GM18873 (cell line): ENCODE results near the gene OR10G7.

Experiments used
- ATAC-seq: cut with Tn5 transposase; IDR thresholded peaks from one replicate; pipeline ENCODE4 v1.9.1; 2021; ENCODE audit warnings: mild to moderate bottlenecking, moderate library complexity, moderate number of reproducible peaks; ENCODE audit not compliant: unreplicated experiment, low FRiP score

OR10G7 gene, protein sequence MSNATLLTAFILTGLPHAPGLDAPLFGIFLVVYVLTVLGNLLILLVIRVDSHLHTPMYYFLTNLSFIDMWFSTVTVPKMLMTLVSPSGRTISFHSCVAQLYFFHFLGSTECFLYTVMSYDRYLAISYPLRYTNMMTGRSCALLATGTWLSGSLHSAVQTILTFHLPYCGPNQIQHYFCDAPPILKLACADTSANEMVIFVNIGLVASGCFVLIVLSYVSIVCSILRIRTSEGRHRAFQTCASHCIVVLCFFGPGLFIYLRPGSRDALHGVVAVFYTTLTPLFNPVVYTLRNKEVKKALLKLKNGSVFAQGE

DNA sequence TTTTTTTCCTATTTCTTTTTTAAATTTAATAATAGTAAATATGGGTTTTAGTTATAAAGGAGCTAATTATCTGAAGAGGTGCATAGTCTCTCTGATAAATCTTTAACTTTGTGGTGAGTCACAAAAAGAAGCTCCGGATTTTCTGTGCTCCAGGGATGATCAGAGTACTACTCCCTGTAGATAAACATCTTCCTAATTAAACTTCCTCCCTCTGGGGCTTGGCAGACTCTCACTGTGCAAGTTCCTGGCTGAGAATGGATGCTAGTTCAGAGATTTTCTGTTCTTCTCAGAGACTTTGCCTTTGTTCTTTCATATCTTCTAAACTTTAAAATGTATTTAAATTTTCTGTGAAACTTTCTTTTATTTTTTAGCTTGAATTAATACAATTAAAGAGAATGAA, at the start of gene OR10G7:
OR10G7 (minus strand) TSS at position 72 of the 400 bp plus-strand sequence. CDS start 2,324 bp downstream, outside the sequence.
- no peak for ATAC-seq

DNA sequence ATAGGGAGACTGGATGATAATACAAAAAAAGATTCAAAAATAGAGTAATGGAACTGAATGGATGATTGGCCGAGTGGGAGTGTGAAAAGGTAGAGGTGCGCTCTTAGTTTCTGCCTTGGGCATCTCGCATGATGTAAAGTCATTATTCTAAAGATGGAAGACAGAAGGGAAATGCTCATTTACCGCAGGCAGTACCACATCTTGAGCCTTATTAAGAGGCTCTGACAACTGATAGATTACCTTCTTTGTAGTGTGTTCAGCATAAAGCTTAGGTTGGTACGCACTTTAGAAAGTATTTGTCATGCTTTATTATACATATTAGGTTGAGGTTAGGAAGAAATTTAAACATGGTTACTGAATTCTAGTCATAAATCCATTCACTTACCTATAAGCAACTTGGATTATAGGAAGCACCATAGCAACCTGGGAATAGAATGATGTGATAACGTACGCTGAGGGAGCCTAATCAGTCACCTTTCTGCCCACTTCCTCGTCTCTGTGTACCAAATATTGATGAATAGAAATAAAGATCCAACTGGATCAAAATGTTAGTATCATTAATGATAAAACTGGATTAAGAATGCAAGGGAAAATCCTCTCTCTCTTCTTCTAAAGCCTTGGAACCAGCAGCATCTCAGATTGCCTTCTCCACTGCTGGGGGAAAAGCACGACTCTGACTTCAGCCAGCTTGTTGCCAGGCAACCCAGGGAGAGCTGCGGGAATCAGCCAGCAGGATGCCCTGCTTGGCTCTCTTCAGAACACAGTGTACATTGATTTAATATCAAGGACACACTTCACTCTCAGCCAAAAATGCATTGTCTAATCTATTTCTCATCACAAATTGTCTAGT, 45.1 kb upstream of the OR10G7 start:
- no peak for ATAC-seq

DNA sequence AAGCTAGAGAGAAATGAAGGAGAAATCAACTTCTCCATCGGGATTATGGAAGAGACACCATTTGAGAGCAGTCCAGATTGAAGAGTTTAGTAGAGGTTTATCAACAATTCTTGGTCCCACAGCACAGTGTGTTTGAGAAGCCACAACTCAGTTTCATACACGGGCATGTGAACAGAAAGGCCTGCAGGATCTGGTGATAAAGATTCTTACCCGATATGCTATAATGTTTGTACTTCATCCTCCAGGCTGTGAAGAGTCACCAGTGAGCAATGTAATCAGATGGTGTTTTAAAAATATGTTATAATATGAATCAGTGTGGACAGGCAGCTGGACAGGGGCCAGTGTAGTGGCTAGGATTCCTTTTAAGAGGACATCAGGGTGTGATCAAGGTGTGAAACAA, 44.5 kb upstream of the OR10G7 start:
- ATAC-seq, result no peak

DNA sequence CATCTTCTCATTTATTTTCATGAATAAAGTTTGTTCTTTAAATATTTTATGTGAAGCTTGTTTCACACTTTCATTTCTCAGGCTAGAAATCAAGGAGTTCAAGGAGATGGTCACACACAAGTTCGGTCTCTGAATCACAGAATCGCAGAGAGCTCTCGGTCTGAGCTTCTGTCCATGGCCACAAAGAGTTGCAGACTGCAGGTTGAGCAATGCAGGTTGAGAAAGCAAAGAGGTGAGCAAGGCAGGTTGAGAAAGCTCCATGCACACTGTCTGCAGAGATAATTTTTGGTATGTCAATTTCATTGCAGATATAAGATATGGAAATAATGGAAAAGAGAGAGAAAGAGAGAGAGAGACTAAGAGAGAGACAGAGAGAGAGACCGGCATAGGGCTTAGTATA, 41.2 kb upstream of the OR10G7 start:
- ATAC-seq, result no peak

DNA sequence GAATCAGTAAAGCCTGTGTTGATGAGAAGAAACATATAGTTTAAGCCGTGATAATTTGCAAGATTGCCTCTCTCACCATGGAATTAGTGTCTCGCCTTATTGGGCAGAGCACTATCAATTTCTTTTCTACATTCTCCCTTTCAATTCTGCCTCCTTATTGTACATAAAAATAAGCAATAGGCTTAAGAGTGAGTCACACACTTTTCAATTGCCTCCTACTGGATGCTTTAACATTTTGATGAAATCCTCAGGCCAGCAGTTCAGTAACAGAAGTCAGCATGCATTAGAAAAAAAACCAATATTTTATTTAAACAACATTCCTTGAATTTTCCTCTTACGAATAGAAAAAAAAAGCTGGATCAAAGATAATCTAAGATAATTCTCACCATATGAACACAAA, 40.4 kb upstream of the OR10G7 start:
- no peak for ATAC-seq

DNA sequence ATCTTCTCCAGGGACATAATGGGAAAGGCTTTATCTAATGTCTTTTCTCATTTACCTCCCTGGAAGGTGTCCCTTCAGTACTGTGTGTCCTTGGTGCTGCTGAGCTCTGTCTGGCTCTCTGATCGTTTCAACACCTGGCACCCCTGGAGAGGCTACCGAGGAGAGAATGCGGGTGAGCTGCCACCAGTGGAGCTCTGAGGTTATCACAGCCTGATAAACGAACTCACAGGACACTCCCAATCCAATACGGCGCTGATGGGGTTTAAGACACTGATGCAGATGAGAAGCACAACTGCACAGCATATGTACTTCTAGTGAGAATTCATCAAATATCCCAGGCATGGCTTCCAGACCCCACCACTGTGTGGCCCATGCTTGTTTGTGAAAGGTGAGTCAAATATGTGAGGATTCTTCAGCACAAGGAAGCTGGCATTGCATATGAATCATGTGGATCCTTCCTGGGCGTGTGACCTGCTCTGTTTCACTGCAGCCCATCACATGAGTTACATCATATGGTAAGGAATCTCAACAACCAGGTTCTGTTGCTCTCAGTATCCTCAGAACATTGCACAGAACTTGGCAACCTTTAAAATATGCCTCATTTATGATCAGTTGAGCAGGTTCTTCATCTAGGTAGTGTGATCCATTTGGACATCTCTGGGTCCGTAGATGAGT, 39.3 kb upstream of the OR10G7 start:
- ATAC-seq, result no peak

DNA sequence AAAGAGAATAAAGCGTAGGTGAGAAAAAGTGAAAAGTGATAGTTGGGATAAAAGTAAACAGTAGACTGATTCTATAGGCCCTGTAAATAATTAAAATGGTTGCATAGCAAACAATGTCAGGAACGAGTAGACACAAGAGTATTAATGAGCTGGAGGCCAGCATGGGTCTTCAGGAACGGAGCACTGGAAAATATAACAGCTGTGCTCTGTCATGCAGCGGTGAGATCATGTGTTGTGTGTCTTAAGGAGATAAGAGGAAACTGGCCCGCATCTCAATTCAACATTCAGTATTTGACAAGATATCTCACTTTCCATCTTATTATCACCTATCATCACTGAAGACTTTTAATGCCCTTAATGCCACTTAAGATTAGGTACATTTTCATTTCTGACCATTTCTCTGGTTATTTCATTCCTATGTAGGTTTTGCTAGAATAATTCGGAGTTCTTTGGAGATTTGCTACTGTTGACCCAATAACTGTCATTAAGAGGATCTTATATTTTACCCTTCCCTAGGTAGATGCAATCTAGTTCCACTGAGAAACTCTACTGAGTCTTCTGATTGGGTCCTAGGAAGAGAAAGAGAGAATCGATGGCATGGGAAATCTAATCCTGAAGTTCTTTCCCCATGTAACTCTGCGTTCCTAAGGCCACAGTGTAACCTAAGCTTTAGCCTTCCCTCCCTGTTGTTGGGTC, 38.7 kb upstream of the OR10G7 start:
- no peak for ATAC-seq

DNA sequence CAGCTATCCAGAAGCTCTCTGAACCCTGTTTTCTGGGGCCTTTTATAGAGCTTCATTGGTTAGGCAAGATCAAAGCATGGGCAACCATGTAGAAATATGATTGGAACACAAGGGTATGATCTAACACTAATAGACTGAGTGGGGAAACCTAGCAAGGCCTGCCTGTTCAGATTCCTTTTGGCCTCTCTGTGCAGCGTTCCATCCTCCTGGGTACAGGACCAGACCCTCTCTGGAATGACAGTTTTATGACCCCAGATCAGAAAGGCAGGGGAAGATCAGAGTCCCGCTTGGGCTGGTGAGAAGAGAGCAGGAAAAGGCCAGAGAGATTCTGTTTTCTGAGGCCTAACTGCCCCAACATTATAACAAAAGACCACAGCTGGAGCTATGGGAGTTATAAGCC, 37.5 kb upstream of the OR10G7 start:
- no peak for ATAC-seq

DNA sequence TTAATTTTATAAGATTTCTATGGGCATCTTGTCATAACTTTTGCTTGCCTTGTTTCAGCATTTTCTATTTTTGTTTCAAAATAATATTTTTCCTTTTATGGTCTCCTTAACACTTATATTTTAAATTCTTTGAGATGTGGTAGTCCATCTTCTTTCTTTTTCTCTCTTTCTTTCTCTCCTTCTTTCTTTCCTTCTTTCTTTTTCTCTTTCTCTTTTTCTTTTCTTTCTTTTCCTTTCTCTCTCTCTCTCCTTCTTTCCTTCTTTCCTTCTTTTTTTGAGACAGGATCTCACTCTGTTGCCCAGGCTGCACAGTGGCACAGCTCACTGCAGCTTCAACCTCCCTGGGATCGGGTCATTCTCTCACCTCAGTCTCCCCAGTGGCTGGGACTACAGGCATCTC, 36.1 kb upstream of the OR10G7 start:
- no peak for ATAC-seq

DNA sequence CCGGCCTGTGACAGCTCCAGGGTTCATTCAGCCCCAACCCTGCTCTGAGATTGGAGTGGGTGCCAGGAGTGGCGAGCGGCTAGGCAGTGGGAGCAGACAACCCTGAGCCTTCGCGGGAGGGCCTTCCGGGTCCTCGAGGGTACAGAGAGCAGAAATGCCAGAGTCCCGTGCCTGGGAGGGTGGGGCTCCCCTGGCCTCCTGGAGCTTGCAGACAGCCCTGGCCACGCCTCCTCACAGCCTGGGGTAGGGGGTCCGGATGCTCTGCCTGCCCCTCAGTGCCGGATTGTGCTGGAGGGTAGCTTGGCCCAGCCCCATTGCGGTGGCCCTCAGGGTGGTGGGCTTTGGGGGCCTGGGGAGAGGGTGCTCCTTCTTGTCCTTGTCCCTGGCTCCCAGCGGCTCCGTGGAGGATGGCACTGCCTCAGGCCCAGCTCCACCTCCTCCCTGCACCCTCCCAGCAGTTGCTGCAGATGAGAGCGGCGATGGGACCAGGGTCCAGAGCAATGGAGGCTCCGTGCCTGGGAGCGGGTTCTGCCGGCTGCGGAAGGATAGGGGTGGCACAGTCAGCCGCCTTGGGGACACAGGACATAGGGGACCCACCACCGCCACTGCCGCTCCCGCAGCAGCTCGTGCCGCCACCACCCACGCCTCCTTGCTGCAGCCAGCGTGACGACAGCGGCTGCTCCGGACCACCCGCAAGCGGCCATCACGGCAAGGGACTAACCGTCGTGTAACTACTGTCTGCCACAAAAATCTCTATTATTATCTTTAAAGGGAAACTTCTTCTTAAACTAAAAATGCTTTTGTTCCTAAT, 34.9 kb upstream of the OR10G7 start:
- no peak for ATAC-seq

DNA sequence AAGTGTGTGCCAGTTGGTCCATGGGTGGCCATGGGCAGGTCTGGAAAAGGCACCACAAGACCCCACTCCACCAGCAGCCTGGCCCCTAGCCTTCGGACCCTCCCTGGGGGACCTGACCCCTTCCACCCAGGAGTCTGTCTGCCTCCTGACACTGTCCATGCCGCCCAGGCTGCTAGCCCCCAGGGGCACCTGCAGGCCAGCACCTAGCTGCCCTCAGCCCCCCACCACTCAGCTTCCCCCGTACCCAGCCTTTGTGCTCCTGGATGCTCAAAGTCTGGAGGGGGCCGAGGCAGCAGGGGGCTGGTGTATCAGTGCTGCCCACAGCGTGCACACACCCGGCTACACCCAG, 34.3 kb upstream of the OR10G7 start:
- ATAC-seq, result no peak

DNA sequence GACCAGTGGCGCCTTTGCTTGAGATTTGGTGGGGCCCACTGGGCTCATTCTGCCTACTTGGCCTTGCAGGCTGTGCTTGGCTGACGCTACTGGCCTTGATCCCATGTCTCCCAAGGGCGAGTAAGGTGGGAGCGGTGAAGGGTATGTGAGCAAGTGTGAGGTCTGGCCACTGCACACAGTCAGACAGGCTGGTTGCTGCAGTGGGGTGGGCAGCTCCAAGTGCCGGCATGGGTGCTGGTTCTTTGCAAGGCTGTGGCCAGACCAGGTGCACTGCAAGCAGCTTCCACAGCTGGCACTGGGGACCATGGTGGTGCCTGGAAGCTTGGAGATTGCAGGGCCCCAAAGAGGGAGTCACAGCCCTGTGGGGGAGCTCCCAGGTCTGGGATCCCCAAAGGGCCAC, 33.4 kb upstream of the OR10G7 start:
- ATAC-seq, result no peak

DNA sequence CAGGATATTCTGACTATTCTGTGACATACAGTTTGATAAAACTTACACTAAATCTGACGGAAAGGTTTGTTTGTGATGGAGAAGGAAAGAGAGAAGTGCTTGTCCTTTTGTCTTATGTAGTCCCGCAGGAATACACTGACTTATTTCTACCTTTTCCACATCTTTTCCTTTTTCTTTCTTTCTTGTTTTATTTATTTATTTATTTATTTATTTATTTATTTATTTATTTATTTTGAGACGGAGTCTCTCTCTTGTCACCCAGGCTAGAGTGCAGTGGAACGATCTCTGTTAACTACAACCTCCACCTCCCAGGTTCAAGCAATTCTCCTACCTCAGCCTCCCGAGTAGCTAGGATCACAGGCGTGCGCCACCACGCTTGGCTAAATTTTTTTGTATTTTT, 31.0 kb upstream of the OR10G7 start:
- no peak for ATAC-seq

DNA sequence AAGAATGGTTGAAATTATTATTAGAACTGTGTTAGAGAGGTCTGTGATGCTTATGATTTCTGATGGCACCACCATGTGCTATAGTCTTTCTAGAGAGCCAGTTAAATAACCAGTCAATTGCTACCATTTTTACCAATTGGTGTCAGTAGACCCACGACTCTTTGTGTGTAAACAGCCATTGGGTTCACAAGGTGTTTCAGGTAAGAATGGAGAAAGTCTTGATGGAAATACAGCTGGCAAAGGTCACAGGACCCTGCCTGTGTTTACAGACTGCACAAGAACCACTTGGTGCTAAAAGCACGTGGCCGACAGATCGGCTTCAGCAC, 30.5 kb upstream of the OR10G7 start:
- no peak for ATAC-seq

DNA sequence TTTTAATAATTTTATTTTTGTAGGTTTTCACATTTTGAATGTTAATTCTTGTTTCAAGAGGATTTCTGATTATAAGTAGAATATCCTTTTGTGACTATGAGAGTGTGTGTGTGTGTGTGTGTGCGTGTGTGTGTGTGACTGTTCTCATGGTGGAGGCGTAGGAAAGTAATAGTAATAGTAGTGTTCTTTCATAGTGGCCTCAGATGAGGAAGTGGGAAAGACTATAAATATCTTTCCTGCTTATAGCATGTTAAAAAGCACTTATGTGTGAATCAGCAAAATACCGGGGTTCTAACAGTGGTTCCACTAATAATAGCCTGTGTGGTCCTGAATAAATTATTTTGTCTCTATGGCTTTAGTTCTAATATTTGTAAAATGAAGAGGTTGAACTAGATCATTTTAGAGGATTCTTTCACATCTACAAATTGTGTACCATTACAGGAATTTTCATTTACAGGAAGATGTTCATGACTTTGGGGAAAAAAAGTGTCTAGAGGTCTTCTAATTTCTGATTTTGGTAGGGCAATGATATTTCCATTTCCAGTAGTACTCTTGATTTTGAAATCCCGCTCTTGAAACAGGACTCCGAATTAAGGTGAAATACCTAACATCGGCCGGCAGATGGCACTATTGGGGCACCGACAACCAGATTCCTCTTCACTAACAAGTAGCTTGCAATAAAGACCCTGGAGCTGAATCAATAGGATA, 29.9 kb upstream of the OR10G7 start:
- ATAC-seq, result peak; percentile 82

DNA sequence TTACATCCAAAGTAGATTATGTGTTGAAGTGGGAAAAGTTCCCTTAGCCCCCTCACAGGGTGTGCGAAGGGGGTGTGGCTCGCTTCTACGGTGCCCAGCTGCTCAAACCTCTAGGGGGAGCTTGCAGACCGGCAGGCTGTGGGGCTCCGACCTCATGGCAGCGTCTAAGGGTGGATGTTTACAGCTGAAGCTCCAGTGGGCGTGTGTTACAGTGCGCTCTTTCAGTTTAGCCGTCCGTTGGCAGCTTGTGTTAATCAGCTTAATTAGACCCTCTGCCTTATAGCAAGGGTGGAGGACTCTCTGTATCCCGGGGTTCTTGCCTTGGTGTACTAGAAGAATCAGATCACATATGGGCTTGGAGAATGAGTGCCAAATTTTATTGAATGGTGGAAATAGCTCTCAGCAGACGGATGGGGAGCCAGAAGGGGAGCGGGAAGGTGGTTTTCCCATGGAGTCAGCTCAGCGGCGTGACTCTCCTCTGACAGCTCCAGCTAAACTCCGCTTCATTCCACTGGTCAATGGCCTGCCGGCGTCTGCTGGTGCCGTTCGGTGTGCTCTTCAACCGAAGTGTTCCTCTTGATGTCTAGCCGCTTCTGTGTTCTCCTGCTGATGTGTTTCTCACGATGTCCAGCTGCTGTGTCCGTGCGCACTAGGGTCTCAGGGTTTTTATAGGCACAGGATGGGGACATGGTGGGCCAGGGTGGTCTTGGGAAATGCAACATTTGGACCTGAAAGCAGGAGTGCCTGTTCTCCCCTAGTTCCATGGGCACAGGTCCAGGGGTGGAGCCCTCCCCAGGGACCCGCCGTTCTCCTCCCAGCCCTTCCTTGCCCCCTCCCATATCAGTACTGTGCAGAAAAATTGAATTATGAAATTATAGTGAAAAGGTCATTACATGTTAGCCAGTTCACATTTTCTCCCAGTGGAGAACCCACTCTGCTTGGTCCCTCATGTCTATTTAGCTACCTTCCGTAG, 28.6 kb upstream of the OR10G7 start:
- no peak for ATAC-seq

DNA sequence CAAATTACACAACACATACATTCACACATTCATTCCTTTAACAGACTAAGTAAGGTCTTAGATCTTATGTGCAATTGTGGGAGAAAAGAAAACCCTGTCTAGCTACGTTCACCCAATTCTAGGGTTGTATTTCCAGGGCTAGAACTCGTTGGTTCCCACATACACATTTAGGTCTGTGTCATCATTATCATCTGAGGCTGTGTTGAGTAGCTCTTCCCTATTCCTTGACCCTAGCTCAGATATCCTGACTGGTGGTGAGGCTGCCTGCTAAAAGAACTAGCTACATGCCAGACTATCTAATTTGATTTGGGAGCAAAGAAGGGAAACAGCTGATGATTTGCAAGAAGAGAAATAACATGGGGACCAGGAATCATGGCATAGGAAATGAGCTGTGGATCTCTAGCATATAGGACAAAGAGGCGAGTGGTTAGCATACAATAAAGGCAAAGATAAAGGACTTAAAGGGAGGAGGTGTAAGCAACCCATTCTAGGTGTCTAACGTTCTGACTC, 27.5 kb upstream of the OR10G7 start:
- no peak for ATAC-seq

DNA sequence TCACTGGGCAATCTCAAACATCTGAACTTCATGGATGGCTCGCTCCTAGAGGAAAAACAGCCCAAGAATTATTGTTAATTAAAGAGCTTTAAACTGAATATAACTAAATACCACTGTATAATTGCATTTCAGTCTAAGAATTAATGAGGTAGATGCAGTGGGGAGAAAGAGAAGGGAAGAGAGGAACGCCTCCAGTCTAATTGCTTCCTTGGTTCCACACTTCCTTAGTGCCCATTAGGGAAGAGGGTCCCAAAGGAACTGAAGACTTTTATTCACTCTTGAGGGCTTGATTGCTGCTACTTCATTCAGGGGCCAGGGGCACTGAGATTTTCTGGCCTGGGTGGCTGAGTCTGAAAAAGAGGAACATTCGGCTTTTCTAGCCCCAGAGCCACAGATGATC, 11.8 kb upstream of the OR10G7 start:
- no peak for ATAC-seq
